ENCODE data around the gene CYTH3. TPM values are rescaled to one million over a fixed set of nuclear protein-coding genes. Genes with fewer than 3 reads are reported as not detected.

CYTH3 gene
- total and polyA plus RNA-seq, 2 of the 4 experiments (the other 2 are of a cell fraction) = 14.2 to 34.8 TPM

DNA sequence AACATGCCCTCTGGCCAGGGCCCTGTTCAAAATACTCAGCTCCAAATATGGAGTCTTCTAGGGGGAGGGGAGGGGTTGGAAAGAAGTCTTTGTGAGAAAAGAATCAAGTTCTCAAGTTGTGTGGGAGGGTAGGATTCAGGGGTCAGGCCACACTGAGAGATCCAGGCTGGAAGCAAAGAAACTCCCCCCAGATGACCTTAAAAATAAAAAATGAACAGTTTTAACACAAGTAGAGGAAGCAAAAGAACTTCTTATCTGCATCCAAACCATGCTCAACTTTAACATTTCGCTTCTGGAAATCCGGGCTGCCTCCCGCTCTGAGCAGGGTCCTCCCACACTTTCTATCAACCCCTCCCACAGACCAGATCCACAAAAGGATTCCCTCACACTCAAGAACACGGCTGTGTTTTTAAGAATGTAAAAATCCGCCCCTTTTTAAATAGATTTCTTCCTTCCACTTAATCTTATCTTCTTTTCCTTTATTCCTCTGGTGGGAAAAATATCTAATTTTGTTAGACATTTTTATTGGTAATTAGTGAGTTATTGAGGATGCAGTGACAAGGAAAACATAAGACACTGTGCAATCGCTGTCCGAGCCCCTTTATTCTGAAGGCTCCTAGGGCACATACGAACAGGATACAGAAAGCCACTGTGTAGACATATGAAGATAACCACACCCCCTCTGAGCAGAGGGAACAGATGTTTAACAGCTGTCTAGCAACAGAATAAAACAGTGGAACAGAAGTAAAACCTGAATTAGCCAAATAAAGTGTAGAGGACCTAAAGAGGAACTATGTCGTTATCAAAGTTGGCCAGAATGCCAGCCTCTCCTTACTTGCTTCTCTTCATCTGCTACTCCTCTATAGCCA is 43.8 kb downstream of the CYTH3 start:
- peak overlapping the region in 1 of 2 experiments; percentile 22; a peak in 2 of 4 replicates for H4K8ac ChIP-seq (ENCODE audit: low read depth in 2 of 2, low read length in 2 of 2)
- dilution Hi-C loops (cut with HindIII; ENCODE audit: low sequenced_read_pairs, unreplicated experiment) (no loop called here), intact Hi-C loops (cut with micrococcal nuclease) (no loop called here), in situ Hi-C loops (cut with MboI; ENCODE audit: low sequenced_read_pairs) (no loop called here)
- H3K18ac ChIP-seq (ENCODE audit: low read depth, low read length) = peak overlapping the region; percentile 76
- 0 out of 2 replicates have a peak, but pooled peaks cover 6% of the 10 kb centered on the region for H3K9me1 ChIP-seq (ENCODE audit: insufficient read depth, low read length)
- WGBS, 2 experiments (ENCODE audit: extremely low coverage in 2 of 2, insufficient read length in 1 of 2) = no CpG with 5 or more reads among the region's 9 CpGs
- peak overlapping the region; percentile 52; the same call in 1 of the 2 replicates for H4K91ac ChIP-seq (ENCODE audit: insufficient read depth, low read depth, low read length)
- ChIA-PET POLR2A (ENCODE audit: unreplicated experiment) (no interaction called here), CTCF (no interaction called here)
- H3K4me3 ChIP-seq (ENCODE audit: insufficient read depth, low read depth, low read length) = 0 out of 2 replicates have a peak overlapping the region, but pooled peaks have one; percentile 4
- peaks cover 21 to 71% of the 10 kb centered on the region in 2 experiments for H3K79me1 ChIP-seq (ENCODE audit: low read depth in 1 of 2, low read length in 2 of 2)
- BruUV-seq (replicated peaks) = no TSS peak
- DNase-seq = peak; percentile 74
- H2AK5ac ChIP-seq (ENCODE audit: low read depth, low read length) = no peak overlapping the region
- TF ChIP-seq CHD1 (IDR thresholded peaks at IDR 0.05; ENCODE audit: low read depth, low read length) (no peak), MXI1 (IDR thresholded peaks at IDR 0.05; ENCODE audit: borderline replicate concordance, low read depth, low read length) (no peak), BHLHE40 (IDR thresholded peaks at IDR 0.05; ENCODE audit: low read depth, low read length) (no peak)
- TF ChIP-seq, protein P1, sequence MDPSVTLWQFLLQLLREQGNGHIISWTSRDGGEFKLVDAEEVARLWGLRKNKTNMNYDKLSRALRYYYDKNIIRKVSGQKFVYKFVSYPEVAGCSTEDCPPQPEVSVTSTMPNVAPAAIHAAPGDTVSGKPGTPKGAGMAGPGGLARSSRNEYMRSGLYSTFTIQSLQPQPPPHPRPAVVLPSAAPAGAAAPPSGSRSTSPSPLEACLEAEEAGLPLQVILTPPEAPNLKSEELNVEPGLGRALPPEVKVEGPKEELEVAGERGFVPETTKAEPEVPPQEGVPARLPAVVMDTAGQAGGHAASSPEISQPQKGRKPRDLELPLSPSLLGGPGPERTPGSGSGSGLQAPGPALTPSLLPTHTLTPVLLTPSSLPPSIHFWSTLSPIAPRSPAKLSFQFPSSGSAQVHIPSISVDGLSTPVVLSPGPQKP (IDR thresholded peaks at IDR 0.05; ENCODE audit: borderline replicate concordance, low read depth, low read length) = no peak
- TF ChIP-seq, protein P2, sequence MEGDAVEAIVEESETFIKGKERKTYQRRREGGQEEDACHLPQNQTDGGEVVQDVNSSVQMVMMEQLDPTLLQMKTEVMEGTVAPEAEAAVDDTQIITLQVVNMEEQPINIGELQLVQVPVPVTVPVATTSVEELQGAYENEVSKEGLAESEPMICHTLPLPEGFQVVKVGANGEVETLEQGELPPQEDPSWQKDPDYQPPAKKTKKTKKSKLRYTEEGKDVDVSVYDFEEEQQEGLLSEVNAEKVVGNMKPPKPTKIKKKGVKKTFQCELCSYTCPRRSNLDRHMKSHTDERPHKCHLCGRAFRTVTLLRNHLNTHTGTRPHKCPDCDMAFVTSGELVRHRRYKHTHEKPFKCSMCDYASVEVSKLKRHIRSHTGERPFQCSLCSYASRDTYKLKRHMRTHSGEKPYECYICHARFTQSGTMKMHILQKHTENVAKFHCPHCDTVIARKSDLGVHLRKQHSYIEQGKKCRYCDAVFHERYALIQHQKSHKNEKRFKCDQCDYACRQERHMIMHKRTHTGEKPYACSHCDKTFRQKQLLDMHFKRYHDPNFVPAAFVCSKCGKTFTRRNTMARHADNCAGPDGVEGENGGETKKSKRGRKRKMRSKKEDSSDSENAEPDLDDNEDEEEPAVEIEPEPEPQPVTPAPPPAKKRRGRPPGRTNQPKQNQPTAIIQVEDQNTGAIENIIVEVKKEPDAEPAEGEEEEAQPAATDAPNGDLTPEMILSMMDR (conservative IDR thresholded peaks at IDR 0.05; ENCODE audit: low read depth, low read length) = no peak
- peak overlapping the region; percentile 70; the same call in 1 of the 2 replicates for H3K9ac ChIP-seq (ENCODE audit: low read depth, low read length)
- peak overlapping the region; percentile 23; the same call in 1 of the 2 replicates for H3K4ac ChIP-seq (ENCODE audit: low read depth, low read length)
- ATAC-seq (ENCODE audit: low read depth) = peak; percentile 54
- 0 out of 3 replicates have a peak overlapping the region, but pooled peaks have one; percentile 0 for H2BK15ac ChIP-seq (ENCODE audit: low read depth, low read length)
- no peak overlapping the region for H2AFZ ChIP-seq (replicated peaks; ENCODE audit: low read length, poor library complexity)
- peaks cover 22% of the 10 kb centered on the region for H3K4me1 ChIP-seq (ENCODE audit: control insufficient read depth, insufficient read depth, low read length)
- H2AK9ac ChIP-seq (replicated peaks; ENCODE audit: low read depth, low read length, poor library complexity) = peak overlapping the region; percentile 11
- peak overlapping the region; percentile 66; the same call in 1 of the 2 replicates for H3K27ac ChIP-seq (ENCODE audit: insufficient read depth, low read length)
- no peaks in the 10 kb centered on the region for H3K9me3 ChIP-seq (ENCODE audit: control insufficient read depth, insufficient read depth, low read length)
- peak overlapping the region; percentile 50 for H2BK5ac ChIP-seq (ENCODE audit: low read depth, low read length, poor library complexity, severe bottlenecking)
- H3K4me2 ChIP-seq (ENCODE audit: low read depth, low read length) = peak overlapping the region; percentile 77
- peak overlapping the region; percentile 6; the same call in 1 of the 2 replicates for H3K23ac ChIP-seq (ENCODE audit: low read depth, low read length)
- H3K27me3 ChIP-seq (ENCODE audit: control insufficient read depth, insufficient read depth, low read length) = no peaks in the 10 kb centered on the region
- H4K5ac ChIP-seq (ENCODE audit: low read depth, low read length) = peak overlapping the region; percentile 44; the same call in 1 of the 2 replicates
- no peaks in the 10 kb centered on the region for H3K36me3 ChIP-seq (ENCODE audit: control insufficient read depth, insufficient read depth, low read length)
- 0 out of 2 replicates have a peak overlapping the region, but pooled peaks have one; percentile 0 for H2BK20ac ChIP-seq (ENCODE audit: low read depth, low read length)
- peak overlapping the region; percentile 11 for H2BK120ac ChIP-seq (ENCODE audit: low read depth, low read length)
- H3K14ac ChIP-seq (replicated peaks; ENCODE audit: low read depth, low read length) = peak overlapping the region; percentile 25; the same call in 1 of the 2 replicates
- H3K56ac ChIP-seq (ENCODE audit: extremely low read depth, insufficient read depth, low read length) = no peak overlapping the region
- H4K20me1 ChIP-seq (ENCODE audit: insufficient read depth, low read length) = peaks cover 14% of the 10 kb centered on the region; the same call in 1 of the 2 replicates
